GM18861 (cell line): Measurements from ENCODE around the gene DNAH11.
"Not testable (repeated sequence)": the region's sequence is repeated elsewhere in the genome, so short reads cannot be mapped to it uniquely, and the experiment has no call there.

ENCODE experiments used
- ATAC-seq: cut with Tn5 transposase; IDR thresholded peaks from one replicate; pipeline ENCODE4 v1.9.1; 2021; ENCODE audit not compliant: unreplicated experiment

Gene DNAH11

DNA sequence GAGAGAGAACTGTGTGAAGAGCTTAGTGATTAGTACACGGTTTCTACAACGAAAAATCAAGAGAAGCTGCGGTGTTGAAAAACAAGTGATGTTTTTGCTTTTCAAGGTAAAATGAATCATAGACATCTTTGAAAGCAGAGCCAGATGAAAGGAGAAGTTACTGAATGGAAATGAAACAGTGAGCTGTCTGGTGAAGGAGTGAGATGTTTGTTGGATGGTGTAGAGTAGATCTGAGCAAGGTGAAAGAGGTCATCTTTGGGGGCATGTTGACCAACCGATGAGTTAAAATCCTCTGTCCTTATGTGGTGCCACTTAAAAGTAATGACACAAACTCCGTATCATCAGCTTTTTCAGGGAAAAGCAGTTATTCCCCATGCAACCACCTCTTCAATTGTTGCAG, 225.4 kb downstream of the DNAH11 start:
- ATAC-seq: no peak

DNA sequence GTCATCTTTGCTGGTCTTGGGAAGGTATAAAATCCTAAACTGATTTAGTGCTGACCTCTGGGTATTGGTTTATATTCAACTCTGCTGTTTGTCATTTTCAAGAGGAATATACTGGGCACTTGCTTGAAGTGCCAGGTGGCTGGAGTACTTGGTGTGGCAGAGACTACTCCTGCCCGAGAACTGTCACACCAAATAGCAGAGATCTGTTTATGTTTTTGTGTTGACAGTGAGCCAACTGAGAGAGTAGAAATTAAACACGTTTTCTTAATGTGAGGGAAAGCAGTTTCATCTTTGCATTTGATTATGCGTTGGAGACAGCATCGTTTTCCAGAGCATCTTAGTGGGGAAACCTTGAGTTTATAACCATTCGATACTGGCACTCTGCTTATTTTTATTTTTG, 228.4 kb downstream of the DNAH11 start:
- no peak for ATAC-seq

GRCh38 chr7:21771906-21772610, 229.2 kb downstream of the DNAH11 start:
- ATAC-seq: no peak

DNA sequence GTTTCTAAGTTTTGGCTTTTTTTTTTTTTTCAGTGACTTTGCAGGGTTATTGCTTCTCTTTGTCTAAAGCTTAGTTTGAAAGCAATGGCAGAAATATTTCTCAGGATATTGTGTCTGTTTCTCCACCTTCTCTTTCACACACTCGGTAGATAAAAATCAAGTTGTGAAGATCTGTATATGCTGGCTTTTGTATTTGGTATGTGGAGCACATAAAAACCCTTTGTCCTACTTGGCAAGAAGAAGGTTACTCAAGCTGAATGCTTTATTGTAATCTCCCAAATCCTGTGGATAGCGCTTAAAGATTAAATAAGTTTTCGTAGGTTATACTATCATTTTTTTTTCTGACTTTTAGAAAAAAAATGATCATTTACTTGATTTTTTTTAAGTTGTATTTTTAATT, 230.5 kb downstream of the DNAH11 start:
- no peak for ATAC-seq

GRCh38 chr7:21777921-21778320, 235.1 kb downstream of the DNAH11 start:
- ATAC-seq: no peak

- ATAC-seq: no peak
These were observed 236.1 kb downstream of the DNAH11 start for GRCh38 chr7:21778953-21779352.

DNA sequence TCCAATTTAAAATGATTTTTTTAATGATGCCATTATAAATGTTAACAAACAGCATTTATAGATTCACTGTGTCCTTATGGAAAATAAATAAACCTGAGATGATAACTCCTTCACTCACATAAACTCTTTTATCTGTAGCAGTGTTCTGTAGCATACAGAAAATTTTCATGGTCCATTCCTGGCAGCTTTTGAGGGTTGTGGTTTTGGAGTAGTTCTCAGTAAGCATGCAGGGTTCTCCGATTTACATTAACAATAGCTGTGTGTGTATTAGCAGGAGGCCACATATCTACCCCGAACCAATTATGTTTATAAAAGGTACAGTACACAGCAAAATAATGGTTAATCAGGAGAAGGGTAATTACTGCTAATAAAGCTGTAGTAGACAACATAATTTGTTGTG, 240.2 kb downstream of the DNAH11 start:
- no peak for ATAC-seq

DNA sequence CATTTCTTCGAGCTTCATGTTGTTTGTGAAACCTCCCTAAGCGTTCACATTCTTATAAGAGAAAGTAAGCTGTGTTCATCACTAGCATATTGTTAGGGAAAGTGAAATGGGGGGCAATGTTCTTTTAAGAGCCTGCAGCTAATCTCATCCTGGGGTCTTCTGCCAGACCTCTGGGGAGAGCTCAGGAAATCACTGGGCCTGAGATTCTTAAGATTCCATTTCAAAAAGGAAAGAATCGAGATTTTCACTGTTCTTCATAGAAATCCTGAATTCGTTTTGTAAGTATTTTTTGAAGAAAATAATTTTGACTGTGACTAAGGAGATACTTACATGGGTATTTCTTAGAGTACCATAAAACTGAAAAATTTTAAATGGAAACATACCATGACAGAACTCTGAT, 242.2 kb downstream of the DNAH11 start:
- no peak for ATAC-seq

DNA sequence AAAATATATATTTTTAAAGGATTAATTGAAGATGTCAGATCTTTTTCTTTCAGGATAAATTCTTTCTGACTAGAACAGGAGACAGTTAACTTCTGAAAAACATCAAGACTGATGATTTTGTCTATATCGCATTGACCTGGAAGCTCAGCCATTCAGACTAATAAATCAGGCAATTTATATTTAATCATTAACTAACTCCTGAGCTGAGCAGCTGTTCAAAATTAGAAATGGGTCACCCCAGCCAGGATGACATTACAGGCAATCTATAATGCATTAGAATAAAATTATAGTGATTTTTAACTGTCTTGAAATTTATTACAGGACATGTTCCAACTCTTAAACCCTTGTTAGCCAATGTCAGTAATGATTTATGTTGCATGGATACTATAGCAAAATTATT, 263.0 kb downstream of the DNAH11 start:
- ATAC-seq: no peak

GRCh38 chr7:21806388-21806787, 263.5 kb downstream of the DNAH11 start:
- no peak for ATAC-seq

- ATAC-seq: no peak
These were observed 276.2 kb downstream of the DNAH11 start for GRCh38 chr7:21819048-21819447.

- no peak for ATAC-seq
These were observed 286.0 kb downstream of the DNAH11 start for GRCh38 chr7:21828841-21829240.

- no peak for ATAC-seq
These were observed 286.9 kb downstream of the DNAH11 start for GRCh38 chr7:21829731-21830130.

- ATAC-seq: no peak
These were observed 301.9 kb downstream of the DNAH11 start for GRCh38 chr7:21844742-21845141.

- ATAC-seq: no peak
These were observed 307.9 kb downstream of the DNAH11 start for GRCh38 chr7:21850531-21851285.

DNA sequence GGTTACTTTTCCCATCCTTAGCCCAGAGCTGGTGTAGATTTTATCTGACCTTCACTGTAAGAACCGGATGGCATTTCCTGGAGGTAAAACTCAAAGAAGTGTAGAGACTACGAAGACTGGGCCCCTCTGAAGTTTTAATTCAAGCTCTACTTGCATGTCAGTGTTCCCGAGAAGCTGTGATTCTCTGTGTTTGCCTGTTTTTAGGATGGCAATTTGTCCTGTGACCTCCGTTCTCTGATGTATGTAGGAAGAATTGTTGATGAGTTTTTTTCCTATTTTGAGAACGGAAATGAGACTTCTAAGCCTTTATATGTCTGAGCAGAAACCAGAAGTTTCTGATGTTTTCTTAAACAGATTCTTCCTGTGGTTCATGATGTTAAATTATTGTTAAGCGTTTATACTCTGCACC, 308.7 kb downstream of the DNAH11 start:
- no peak for ATAC-seq

DNA sequence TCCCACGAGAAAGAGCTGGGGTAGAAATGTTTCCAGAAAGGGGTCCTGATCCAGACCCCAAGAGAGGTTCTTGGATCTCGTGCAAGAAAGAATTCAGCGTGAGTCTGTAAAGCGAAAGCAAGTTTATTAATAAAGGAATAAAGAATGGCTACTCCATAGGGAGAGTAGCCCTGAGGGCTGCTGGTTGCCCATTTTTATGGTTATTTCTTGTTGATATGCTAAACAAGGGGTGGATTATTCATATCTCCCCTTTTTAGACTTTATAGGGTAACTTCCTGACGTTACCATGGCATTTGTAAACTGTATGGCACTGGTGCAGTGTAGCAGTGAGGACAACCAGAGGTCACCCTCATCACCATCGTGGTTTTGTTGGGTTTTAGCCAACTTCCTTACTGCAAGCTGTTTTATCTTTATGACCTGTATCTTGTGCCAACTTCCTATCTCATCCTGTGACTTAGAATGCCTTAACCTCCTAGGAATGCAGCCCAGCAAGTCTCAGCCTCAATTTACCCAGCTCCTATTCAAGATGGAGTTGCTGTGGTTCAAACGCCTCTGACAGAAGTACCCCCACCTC, 322.9 kb downstream of the DNAH11 start:
- not testable (repeated sequence) for ATAC-seq

GRCh38 chr7:21866731-21867130, 323.9 kb downstream of the DNAH11 start:
- ATAC-seq: no peak

GRCh38 chr7:21867226-21867625, 324.4 kb downstream of the DNAH11 start:
- no peak for ATAC-seq

GRCh38 chr7:21867816-21868575, 325.2 kb downstream of the DNAH11 start:
- ATAC-seq: no peak

DNA sequence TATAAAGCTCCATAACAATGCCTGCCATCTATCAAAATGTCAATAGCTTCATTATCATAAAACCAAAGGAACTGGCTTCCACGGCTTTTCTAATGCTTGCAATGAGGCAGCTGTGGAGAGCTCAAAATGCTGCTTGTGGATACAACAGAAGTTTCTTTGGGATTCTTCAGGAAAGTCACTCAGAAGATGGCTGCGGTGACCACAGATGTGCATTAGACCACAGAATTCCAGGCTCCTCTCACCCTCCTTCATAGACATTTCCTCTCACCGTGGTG, 325.7 kb downstream of the DNAH11 start:
- ATAC-seq: no peak
